Right lung (tissue), 5 donors: ENCODE data around the gene TIMM50. TPM values are rescaled to one million over a fixed set of nuclear protein-coding genes. Genes with fewer than 3 reads are reported as not detected.

ENCODE experiments used
- DNase-seq, 2 donors: peaks; one replicate each; pipeline ENCODE4 v3.0.0-alpha.2; 2013
- polyA plus RNA-seq, 5 donors: library from polyadenylated mRNA; unstranded; fragments of 120-200 nt; gene quantifications; one replicate each; pipeline versions ENCODE4 v1.2.1 to v1.2.3, GENCODE V29; 2013; ENCODE audit warnings: inconsistent platforms in 1 of 5, low replicate concordance in 1 of 5; ENCODE audit not compliant: insufficient read length in 5 of 5, insufficient read depth in 1 of 5

The TIMM50 gene
- polyA plus RNA-seq, 5 donors, result 57.7 to 81.3 (median 69.1) TPM

- DNase-seq, result peak in 1 of 2 donors; percentile 48
These were observed 17.6 kb downstream of the TIMM50 start for GRCh38 chr19:39497996-39498797.

- no peak for DNase-seq
These were observed 18.4 kb downstream of the TIMM50 start, which contains the start of gene DLL3 for GRCh38 chr19:39498798-39499642. DLL3 (plus strand) TSS chr19:39498947; CDS start chr19:39498975, 28 bp downstream.

- no peak for DNase-seq
These were observed 19.3 kb downstream of the TIMM50 start for GRCh38 chr19:39499932-39500331.

- no peak for DNase-seq
These were observed 19.9 kb downstream of the TIMM50 start for GRCh38 chr19:39500543-39500942.

- DNase-seq, result no peak
These were observed 20.7 kb downstream of the TIMM50 start for GRCh38 chr19:39501340-39501739.

- DNase-seq, result peak; percentile 50 to 54
These were observed 22.2 kb downstream of the TIMM50 start for GRCh38 chr19:39502640-39503417.

- DNase-seq, result no peak
These were observed 25.9 kb downstream of the TIMM50 start for GRCh38 chr19:39506598-39506943.

GRCh38 chr19:39506944-39507714 is 26.5 kb downstream of the TIMM50 start:
- peak in 1 of 2 donors; percentile 26 for DNase-seq

- DNase-seq, result no peak
These were observed 27.2 kb downstream of the TIMM50 start for GRCh38 chr19:39507715-39508364.

GRCh38 chr19:39508629-39509028 is 28.0 kb downstream of the TIMM50 start:
- no peak for DNase-seq

- no peak for DNase-seq
These were observed 28.6 kb downstream of the TIMM50 start for GRCh38 chr19:39509233-39509632.

GRCh38 chr19:39512988-39513387 is 32.4 kb downstream of the TIMM50 start:
- no peak for DNase-seq

GRCh38 chr19:39514840-39515550 is 34.4 kb downstream of the TIMM50 start, which contains the start of gene SELENOV:
SELENOV (plus strand) TSS chr19:39515139; CDS start chr19:39515213, 74 bp downstream.
- DNase-seq, result no peak

GRCh38 chr19:39515551-39516191 is 35.0 kb downstream of the TIMM50 start:
- no peak for DNase-seq

GRCh38 chr19:39516270-39516669 is 35.6 kb downstream of the TIMM50 start:
- DNase-seq, result no peak

- DNase-seq, result no peak
These were observed 36.8 kb downstream of the TIMM50 start for GRCh38 chr19:39517432-39517831.

- DNase-seq, result no peak
These were observed 37.8 kb downstream of the TIMM50 start for GRCh38 chr19:39518458-39518857.

- DNase-seq, result no peak
These were observed 38.3 kb downstream of the TIMM50 start for GRCh38 chr19:39518975-39519374.
